H9 (cell line): Measurements from ENCODE around the gene MGST1. TPM values are rescaled to one million over a fixed set of nuclear protein-coding genes. Genes with fewer than 3 reads are reported as not detected.

Experiments used
- DNase-seq: peaks from one replicate; pipeline ENCODE4 v3.0.0-alpha.2; 2017
- H2AFZ ChIP-seq: one replicate; pipeline ENCODE4 v1.6.1; 2013; ENCODE audit warnings: mild to moderate bottlenecking, low read length, control low read depth, moderate library complexity
- H2AK5ac ChIP-seq: 2 replicates; pipeline ENCODE4 v1.6.1; 2013; ENCODE audit warnings: low read length, control low read depth, mixed read lengths; ENCODE audit not compliant: insufficient read length
- H2BK120ac ChIP-seq: one replicate; pipeline ENCODE4 v1.6.1; 2013; ENCODE audit warnings: low read depth, mild to moderate bottlenecking, low read length, control low read depth, inconsistent platforms; ENCODE audit not compliant: poor library complexity, severe bottlenecking
- H2BK12ac ChIP-seq: 2 replicates; pipeline ENCODE4 v1.6.1; 2013; ENCODE audit warnings: low read length, control low read depth, mixed read lengths, low read depth; ENCODE audit not compliant: insufficient read length
- H2BK15ac ChIP-seq: 2 replicates; pipeline ENCODE4 v1.6.1; 2013; ENCODE audit warnings: low read depth, low read length, control low read depth
- H2BK20ac ChIP-seq: one replicate; pipeline ENCODE4 v1.6.1; 2013; ENCODE audit warnings: low read depth, mild to moderate bottlenecking, low read length, control low read depth, inconsistent platforms; ENCODE audit not compliant: poor library complexity, severe bottlenecking
- H2BK5ac ChIP-seq: 2 replicates; pipeline ENCODE4 v1.6.1; 2013; ENCODE audit warnings: low read length, control low read depth, mixed read lengths; ENCODE audit not compliant: insufficient read length
- H3K14ac ChIP-seq: 2 replicates; pipeline ENCODE4 v1.6.1; 2013; ENCODE audit warnings: low read length, control low read depth; ENCODE audit not compliant: insufficient read depth
- H3K18ac ChIP-seq: 2 replicates; pipeline ENCODE4 v1.6.1; 2013; ENCODE audit warnings: low read depth, mild to moderate bottlenecking, mixed read lengths, low read length, control low read depth; ENCODE audit not compliant: insufficient read length
- H3K23ac ChIP-seq: 2 replicates; pipeline ENCODE4 v1.6.1; 2013; ENCODE audit warnings: low read length, control low read depth, mixed read lengths, low read depth; ENCODE audit not compliant: insufficient read length
- H3K23me2 ChIP-seq: 2 replicates; pipeline ENCODE4 v1.6.1; 2013; ENCODE audit warnings: low read depth, mild to moderate bottlenecking, mixed read lengths, low read length, control low read depth; ENCODE audit not compliant: insufficient read length, poor library complexity, severe bottlenecking
- H3K27ac ChIP-seq: 2 replicates; pipeline ENCODE4 v1.5.1; 2013; ENCODE audit warnings: low read length, control low read depth, mixed read lengths, low read depth; ENCODE audit not compliant: insufficient read length
- H3K27me3 ChIP-seq: 2 replicates; pipeline ENCODE4 v1.6.1; 2013; ENCODE audit warnings: low read length, control low read depth, inconsistent platforms; ENCODE audit not compliant: insufficient read depth
- H3K4ac ChIP-seq: 2 replicates; pipeline ENCODE4 v1.6.1; 2013; ENCODE audit warnings: low read depth, mild to moderate bottlenecking, control low read depth, inconsistent platforms, low read length, moderate library complexity
- H3K4me1 ChIP-seq: 2 replicates; pipeline ENCODE4 v1.6.1; 2013; ENCODE audit warnings: low read length, control low read depth, inconsistent platforms; ENCODE audit not compliant: insufficient read depth
- H3K4me2 ChIP-seq: 2 replicates; pipeline ENCODE4 v1.6.1; 2013; ENCODE audit warnings: low read length, control low read depth, mixed read lengths; ENCODE audit not compliant: insufficient read length, insufficient read depth
- H3K56ac ChIP-seq: 2 replicates; pipeline ENCODE4 v1.6.1; 2013; ENCODE audit warnings: low read depth, mild to moderate bottlenecking, mixed read lengths, low read length, control low read depth; ENCODE audit not compliant: insufficient read length
- H3K79me1 ChIP-seq: 2 replicates; pipeline ENCODE4 v1.6.1; 2013; ENCODE audit warnings: low read depth, mild to moderate bottlenecking, moderate library complexity, low read length, control low read depth, inconsistent platforms; ENCODE audit not compliant: insufficient read depth, poor library complexity, severe bottlenecking
- H3K79me2 ChIP-seq: 2 replicates; pipeline ENCODE4 v1.6.1; 2013; ENCODE audit warnings: low read length, control low read depth, inconsistent platforms; ENCODE audit not compliant: insufficient read depth
- H3K9ac ChIP-seq: 2 replicates; pipeline ENCODE4 v1.6.1; 2013; ENCODE audit warnings: low read length, control low read depth, mixed read lengths; ENCODE audit not compliant: insufficient read length; ENCODE audit errors: extremely low read depth
- H3K9me3 ChIP-seq: one replicate; pipeline ENCODE4 v1.6.1; 2013; ENCODE audit warnings: low read depth, low read length, inconsistent platforms; ENCODE audit not compliant: control insufficient read depth
- H3T11ph ChIP-seq: one replicate; pipeline ENCODE4 v1.6.1; 2013; ENCODE audit warnings: mild to moderate bottlenecking, low read length, control low read depth, inconsistent platforms
- H4K20me1 ChIP-seq: one replicate; pipeline ENCODE4 v1.6.1; 2013; ENCODE audit not compliant: control insufficient read depth, insufficient read length, insufficient read depth
- H4K5ac ChIP-seq: 2 replicates; pipeline ENCODE4 v1.6.1; 2013; ENCODE audit warnings: low read depth, mild to moderate bottlenecking, mixed read lengths, low read length, control low read depth; ENCODE audit not compliant: insufficient read length
- H4K8ac ChIP-seq: replicated peaks from 2 replicates; pipeline ENCODE4 v1.6.1; 2013; ENCODE audit warnings: low read length, control low read depth, mixed read lengths, low read depth; ENCODE audit not compliant: insufficient read length
- H4K91ac ChIP-seq: 2 replicates; pipeline ENCODE4 v1.6.1; 2013; ENCODE audit warnings: low read depth, mild to moderate bottlenecking, moderate library complexity, mixed read lengths, low read length, control low read depth; ENCODE audit not compliant: insufficient read length
- H3K27ac Mint-ChIP-seq, 3 experiments: 2 replicates in 2 of 3; 3 replicates in 1 of 3; pipeline ENCODE4 v1.8.0; 2020 to 2021; ENCODE audit warnings: mixed read lengths in 3 of 3, mild to moderate bottlenecking in 1 of 3, moderate library complexity in 1 of 3
- H3K27me3 Mint-ChIP-seq: 2 replicates; pipeline ENCODE4 v1.8.0; 2021; ENCODE audit warnings: low read depth, mild to moderate bottlenecking, moderate library complexity, mixed read lengths
- H3K36me3 Mint-ChIP-seq, 3 experiments: 2 replicates in 2 of 3; 3 replicates in 1 of 3; pipeline ENCODE4 v1.8.0; 2020 to 2021; ENCODE audit warnings: low read depth in 3 of 3, mixed read lengths in 3 of 3; ENCODE audit not compliant: insufficient read depth in 1 of 3
- H3K4me1 Mint-ChIP-seq, 2 experiments: 2 replicates each; pipeline ENCODE4 v1.8.0; 2020; ENCODE audit warnings: mixed read lengths in 2 of 2
- H3K4me3 Mint-ChIP-seq, 2 experiments: 2 replicates in 1 of 2; 3 replicates in 1 of 2; pipeline ENCODE4 v1.8.0; 2020 to 2021; ENCODE audit warnings: mild to moderate bottlenecking in 2 of 2, mixed read lengths in 2 of 2, moderate library complexity in 1 of 2
- H3K9me3 Mint-ChIP-seq, 2 experiments: 2 replicates in 1 of 2; 3 replicates in 1 of 2; pipeline ENCODE4 v1.8.0; 2020; ENCODE audit warnings: mild to moderate bottlenecking in 2 of 2, mixed read lengths in 2 of 2, moderate library complexity in 1 of 2
- WGBS: extraction: QIAGEN DNeasy Blood & Tissue Kit; methylation state at CpG from one replicate; pipeline ENCODE4 v1.1.7; 2013; ENCODE audit warnings: missing lambda C conversion rate, low lambda C conversion rate, mixed read lengths; ENCODE audit not compliant: insufficient read length; ENCODE audit errors: extremely low coverage; 5-methylcytosine and 5-hydroxymethylcytosine counted together
- total RNA-seq: library from RNA; stranded (reverse); gene quantifications from 2 replicates; pipeline ENCODE4 v1.2.1, GENCODE V29; 2021
- TF ChIP-seq, protein P1 (sequence below): fragments of 200-600 bp; sonication (generic); conservative IDR thresholded peaks from 3 replicates; pipeline ENCODE4 v1.8.0; 2021; ENCODE audit warnings: antibody characterized with exemption, mild to moderate bottlenecking

The MGST1 gene
- total RNA-seq, 1 experiment from 2014 or later: 235 TPM

GRCh38 chr12:16358878-16359277 is 11.4 kb downstream of the MGST1 start:
- Mint-ChIP-seq H3K4me3 (no peak overlapping the region), H3K27ac (peak overlapping the region in 2 of 3 experiments; percentile 19 to 52; a peak in 4 of 7 replicates), H3K9me3 (no peaks in the 10 kb centered on the region), H3K27me3 (no peaks in the 10 kb centered on the region), H3K36me3 (peaks cover 59 to 97% (median 92%) of the 10 kb centered on the region in 3 experiments), H3K4me1 (peaks cover 11 to 12% of the 10 kb centered on the region in 2 experiments)
- Histone ChIP-seq H2BK12ac (no peak overlapping the region), H3K14ac (no peak overlapping the region), H3K4ac (no peak overlapping the region), H3K4me1 (no peaks in the 10 kb centered on the region), H2BK15ac (no peak overlapping the region), H3K9me3 (no peaks in the 10 kb centered on the region), H4K5ac (no peak overlapping the region), H3K9ac (no peak overlapping the region), H4K20me1 (no peaks in the 10 kb centered on the region), H2AK5ac (no peak overlapping the region), H3K56ac (no peak overlapping the region), H4K8ac (no peak overlapping the region), H3T11ph (no peak overlapping the region), H2BK20ac (no peak overlapping the region), H3K79me1 (no peaks in the 10 kb centered on the region), H3K27ac (no peak overlapping the region), H3K23ac (no peak overlapping the region), H2AFZ (no peak overlapping the region), H3K27me3 (no peaks in the 10 kb centered on the region), H3K4me2 (no peak overlapping the region), H2BK120ac (no peak overlapping the region), H3K23me2 (no peaks in the 10 kb centered on the region), H3K18ac (no peak overlapping the region), H4K91ac (no peak overlapping the region), H2BK5ac (no peak overlapping the region), H3K79me2 (no peaks in the 10 kb centered on the region; the same call in 1 of the 2 replicates)
- WGBS: no CpG with 5 or more reads among the region's 4 CpGs
- TF ChIP-seq, protein P1, sequence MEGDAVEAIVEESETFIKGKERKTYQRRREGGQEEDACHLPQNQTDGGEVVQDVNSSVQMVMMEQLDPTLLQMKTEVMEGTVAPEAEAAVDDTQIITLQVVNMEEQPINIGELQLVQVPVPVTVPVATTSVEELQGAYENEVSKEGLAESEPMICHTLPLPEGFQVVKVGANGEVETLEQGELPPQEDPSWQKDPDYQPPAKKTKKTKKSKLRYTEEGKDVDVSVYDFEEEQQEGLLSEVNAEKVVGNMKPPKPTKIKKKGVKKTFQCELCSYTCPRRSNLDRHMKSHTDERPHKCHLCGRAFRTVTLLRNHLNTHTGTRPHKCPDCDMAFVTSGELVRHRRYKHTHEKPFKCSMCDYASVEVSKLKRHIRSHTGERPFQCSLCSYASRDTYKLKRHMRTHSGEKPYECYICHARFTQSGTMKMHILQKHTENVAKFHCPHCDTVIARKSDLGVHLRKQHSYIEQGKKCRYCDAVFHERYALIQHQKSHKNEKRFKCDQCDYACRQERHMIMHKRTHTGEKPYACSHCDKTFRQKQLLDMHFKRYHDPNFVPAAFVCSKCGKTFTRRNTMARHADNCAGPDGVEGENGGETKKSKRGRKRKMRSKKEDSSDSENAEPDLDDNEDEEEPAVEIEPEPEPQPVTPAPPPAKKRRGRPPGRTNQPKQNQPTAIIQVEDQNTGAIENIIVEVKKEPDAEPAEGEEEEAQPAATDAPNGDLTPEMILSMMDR: no peak
- DNase-seq: no peak
